ENCODE results near the gene SLC19A1.

SLC19A1 gene

GRCh38 chr21:45489722-45489982, 52.6 kb downstream of the SLC19A1 start:
- DNase-seq (ENCODE audit: low read depth) = no peak
- TF ChIP-seq CTCF (conservative IDR thresholded peaks at IDR 0.05; ENCODE audit: low read depth, low read length) = no peak
- H3K4me3 ChIP-seq (ENCODE audit: low read depth, low read length) = no peak overlapping the region

GRCh38 chr21:45488931-45489721, 53.1 kb downstream of the SLC19A1 start:
- DNase-seq (ENCODE audit: low read depth) = peak; percentile 14
- no peak overlapping the region for H3K4me3 ChIP-seq (ENCODE audit: low read depth, low read length)
- no peak for TF ChIP-seq CTCF (conservative IDR thresholded peaks at IDR 0.05; ENCODE audit: low read depth, low read length)

DNA sequence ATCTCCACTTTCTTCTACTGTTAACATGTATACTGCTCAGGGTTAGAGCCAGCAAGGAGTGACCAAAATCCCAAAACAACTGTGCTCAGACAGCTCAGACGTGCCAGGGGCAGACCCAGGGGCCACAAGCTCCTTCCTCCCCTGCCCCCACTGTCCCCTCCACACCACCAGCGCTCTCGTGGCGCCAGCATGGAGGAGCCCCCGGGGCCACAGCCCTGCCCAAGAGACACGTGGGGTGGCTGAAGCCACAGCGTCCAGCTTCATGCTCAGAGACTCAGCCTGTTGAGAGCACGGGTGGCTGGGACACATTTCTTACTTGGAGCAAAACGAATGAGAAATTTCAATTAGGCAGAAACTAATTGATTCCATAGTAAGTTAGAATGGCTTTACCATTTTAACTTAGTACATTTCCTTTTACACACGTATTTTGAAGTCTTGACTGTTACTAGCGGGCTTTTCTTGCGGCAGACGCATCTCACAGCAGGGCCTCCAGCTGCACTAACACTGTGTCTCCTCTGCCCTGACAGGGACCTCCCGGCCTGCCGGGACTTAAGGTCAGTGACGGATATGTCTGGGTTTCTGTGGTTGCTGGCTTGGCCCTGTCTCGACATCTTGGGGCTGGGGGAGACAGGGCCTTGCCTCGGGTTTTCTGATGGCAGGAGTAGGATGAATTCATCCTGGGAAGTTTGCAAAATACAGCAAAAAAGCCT, 54.2 kb downstream of the SLC19A1 start:
- H3K4me3 ChIP-seq (ENCODE audit: low read depth, low read length) = no peak overlapping the region
- no peak for TF ChIP-seq CTCF (conservative IDR thresholded peaks at IDR 0.05; ENCODE audit: low read depth, low read length)
- peak; percentile 64 for DNase-seq (ENCODE audit: low read depth)

- no peak overlapping the region for H3K4me3 ChIP-seq (ENCODE audit: low read depth, low read length)
- no peak for TF ChIP-seq CTCF (conservative IDR thresholded peaks at IDR 0.05; ENCODE audit: low read depth, low read length)
- DNase-seq (ENCODE audit: low read depth) = no peak
Observed at GRCh38 chr21:45487161-45487806, 55.0 kb downstream of the SLC19A1 start.

DNA sequence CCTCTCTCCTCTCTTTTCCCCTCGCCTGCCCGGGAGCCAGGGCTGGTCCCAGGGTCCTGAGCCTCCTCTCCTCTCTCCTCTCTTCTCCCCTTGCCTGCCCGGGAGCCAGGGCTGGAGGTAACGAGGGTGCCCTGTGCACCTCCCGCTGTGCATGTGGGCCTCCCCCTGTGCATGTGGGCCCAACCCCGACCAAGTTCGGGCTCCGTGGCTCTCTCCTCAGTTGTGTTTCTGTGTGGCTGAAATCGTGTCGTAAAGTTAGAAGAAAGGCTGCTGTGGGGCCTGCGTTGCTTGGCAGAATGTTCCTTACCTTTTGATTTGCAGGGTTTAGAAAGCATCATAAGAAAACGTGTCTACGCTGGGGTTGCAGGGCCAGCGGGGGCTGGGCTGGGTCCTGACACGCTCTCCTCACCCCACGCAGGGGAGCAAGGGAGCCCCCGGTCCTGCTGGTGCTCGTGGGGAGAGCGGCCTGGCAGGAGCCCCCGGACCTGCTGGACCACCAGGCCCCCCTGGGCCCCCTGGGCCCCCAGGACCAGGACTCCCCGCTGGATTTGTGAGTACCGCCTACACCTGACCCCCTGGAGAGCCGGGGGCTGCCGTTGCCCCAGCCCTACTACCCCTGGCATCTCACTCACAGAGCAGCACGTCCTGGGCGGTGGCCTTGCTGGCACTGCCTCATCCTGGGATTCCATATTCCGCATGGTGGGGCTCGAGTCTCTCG, 55.6 kb downstream of the SLC19A1 start:
- TF ChIP-seq CTCF (conservative IDR thresholded peaks at IDR 0.05; ENCODE audit: low read depth, low read length) = no peak
- no peak for DNase-seq (ENCODE audit: low read depth)
- no peak overlapping the region for H3K4me3 ChIP-seq (ENCODE audit: low read depth, low read length)

DNA sequence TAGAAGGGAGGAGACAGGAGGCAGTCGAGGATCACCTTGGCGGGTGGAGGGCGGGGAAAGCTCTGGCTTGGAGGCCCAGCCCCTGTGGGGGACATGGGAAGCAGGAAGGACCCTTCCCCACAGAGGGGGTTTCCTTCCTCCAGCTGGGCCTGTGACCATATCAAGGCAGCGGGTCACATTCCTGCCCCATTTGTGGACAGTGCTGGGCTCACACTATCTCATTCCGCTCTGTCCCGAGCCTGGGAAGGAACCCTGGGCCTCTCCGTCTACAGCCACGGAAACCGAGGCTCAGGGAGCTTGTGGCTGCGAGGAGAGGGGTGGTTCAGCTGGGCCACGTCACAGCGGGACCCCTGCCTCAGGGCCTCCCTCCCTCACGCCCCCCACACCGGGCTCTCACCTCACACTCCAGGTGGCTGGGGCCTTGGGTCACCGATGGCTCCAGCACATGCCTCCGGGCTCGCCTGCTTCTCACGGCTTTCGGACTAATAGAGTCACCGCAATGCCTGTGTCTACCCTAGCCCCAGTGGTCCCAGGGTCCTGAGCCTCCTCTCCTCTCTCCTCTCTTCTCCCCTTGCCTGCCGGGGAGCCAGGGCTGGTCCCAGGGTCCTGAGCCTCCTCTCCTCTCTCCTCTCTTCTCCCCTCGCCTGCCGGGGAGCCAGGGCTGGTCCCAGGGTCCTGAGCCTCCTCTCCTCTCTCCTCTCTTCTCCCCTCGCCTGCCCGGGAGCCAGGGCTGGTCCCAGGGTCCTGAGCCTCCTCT, 56.4 kb downstream of the SLC19A1 start:
- DNase-seq (ENCODE audit: low read depth) = no peak
- no peak overlapping the region for H3K4me3 ChIP-seq (ENCODE audit: low read depth, low read length)
- TF ChIP-seq CTCF (conservative IDR thresholded peaks at IDR 0.05; ENCODE audit: low read depth, low read length) = no peak

All from choroid plexus epithelial cell (primary cell).